HG03280 (cell line): ENCODE data around the gene OCA2.
"Not testable (repeated sequence)": the region's sequence is repeated elsewhere in the genome, so short reads cannot be mapped to it uniquely, and the experiment has no call there.

ENCODE experiments used
- ATAC-seq: cut with Tn5 transposase; IDR thresholded peaks from one replicate; pipeline ENCODE4 v1.9.1; 2021; ENCODE audit warnings: mild to moderate bottlenecking, moderate library complexity; ENCODE audit not compliant: unreplicated experiment

OCA2 gene

GRCh38 chr15:27853624-27854455 is 245.3 kb downstream of the OCA2 start:
- ATAC-seq = no peak

GRCh38 chr15:27851858-27852210 is 247.3 kb downstream of the OCA2 start:
- ATAC-seq = no peak

- no peak for ATAC-seq
Observed at GRCh38 chr15:27850981-27851857, 247.9 kb downstream of the OCA2 start.

- ATAC-seq = no peak
Observed at GRCh38 chr15:27850050-27850449, 249.1 kb downstream of the OCA2 start.

GRCh38 chr15:27848936-27849335 is 250.2 kb downstream of the OCA2 start:
- ATAC-seq = not testable (repeated sequence)

GRCh38 chr15:27847775-27848710 is 251.1 kb downstream of the OCA2 start:
- ATAC-seq = no peak

- ATAC-seq = no peak
Observed at GRCh38 chr15:27846722-27847395, 252.3 kb downstream of the OCA2 start.

GRCh38 chr15:27845535-27846369 is 253.4 kb downstream of the OCA2 start:
- ATAC-seq = no peak

- ATAC-seq = no peak
Observed at GRCh38 chr15:27844018-27844666, 255.0 kb downstream of the OCA2 start.

GRCh38 chr15:27843146-27843545 is 256.0 kb downstream of the OCA2 start:
- no peak for ATAC-seq

- ATAC-seq = no peak
Observed at GRCh38 chr15:27842526-27842925, 256.6 kb downstream of the OCA2 start.

- ATAC-seq = no peak
Observed at GRCh38 chr15:27835233-27835939, 263.7 kb downstream of the OCA2 start.

GRCh38 chr15:27834684-27835083 is 264.4 kb downstream of the OCA2 start:
- no peak for ATAC-seq

- ATAC-seq = no peak
Observed at GRCh38 chr15:27833974-27834373, 265.1 kb downstream of the OCA2 start.

- ATAC-seq = no peak
Observed at GRCh38 chr15:27833178-27833577, 265.9 kb downstream of the OCA2 start.

- no peak for ATAC-seq
Observed at GRCh38 chr15:27832237-27832596, 266.9 kb downstream of the OCA2 start.

- ATAC-seq = no peak
Observed at GRCh38 chr15:27831384-27832236, 267.5 kb downstream of the OCA2 start.
